CD4-positive, alpha-beta T cell treated with Interleukin-4 for 1 hour (primary cell): Measurements from ENCODE around the gene CCDC167.
"Not testable (repeated sequence)": the region's sequence is repeated elsewhere in the genome, so short reads cannot be mapped to it uniquely, and the experiment has no call there.

Source experiments
- DNase-seq, 2 donors: peaks; one replicate each; pipeline ENCODE4 v3.0.0-alpha.2; 2020 to 2022

Gene CCDC167

DNA sequence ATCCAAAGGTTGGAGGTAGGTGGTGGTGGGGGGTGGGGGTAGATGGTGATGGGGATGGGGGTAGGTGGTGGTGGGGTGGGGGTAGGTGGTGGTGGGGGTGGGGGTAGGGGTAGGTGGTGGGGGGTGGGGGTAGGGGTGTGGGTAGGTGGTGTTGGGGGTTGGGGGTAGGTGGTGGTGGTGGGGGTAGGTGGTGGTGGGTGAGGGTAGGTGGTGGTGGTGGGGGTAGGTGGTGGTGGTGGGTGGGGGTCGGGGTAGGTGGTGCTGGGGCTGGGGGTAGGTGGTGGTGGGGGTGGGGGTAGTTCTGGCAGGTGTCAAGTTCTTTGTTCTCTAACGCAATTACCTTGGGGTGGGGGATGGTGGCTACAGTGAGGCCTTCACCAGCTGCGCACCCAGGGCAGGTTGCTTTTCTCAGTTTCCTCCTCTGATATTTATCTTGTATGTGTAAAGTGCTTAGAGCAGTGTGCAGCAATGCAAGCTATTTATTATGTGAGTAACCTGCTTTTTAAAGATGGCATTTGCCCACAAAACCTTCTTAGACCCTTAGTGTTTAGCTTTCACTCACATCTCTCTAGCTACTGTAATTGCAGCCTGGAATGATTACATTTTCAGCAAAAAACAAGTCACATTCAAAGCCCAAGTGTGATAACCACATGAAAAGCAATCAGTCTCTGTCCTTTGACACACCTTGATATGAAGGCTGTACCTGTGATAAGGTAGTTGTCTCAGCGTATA lies 8.2 kb upstream of the CCDC167 start:
- DNase-seq = peak; percentile 55 to 64

DNA sequence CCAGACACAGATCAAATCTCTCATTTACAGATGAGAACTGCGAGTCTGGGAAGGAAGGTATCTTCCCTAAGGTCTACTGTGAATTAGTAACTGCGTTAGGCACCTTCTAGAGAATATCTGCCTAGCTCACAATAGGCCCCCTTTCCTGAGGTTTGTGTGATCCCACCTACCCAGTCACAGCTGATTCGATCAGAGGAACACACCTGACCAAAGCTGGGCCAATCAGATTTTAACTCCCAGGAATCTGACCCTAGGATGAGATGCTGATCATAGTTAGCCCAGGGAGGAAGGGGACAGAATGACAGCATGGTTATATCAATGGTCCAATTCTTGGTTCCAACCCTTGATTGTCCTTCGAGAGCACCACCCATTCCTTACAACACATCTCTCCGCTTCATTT lies 7.4 kb upstream of the CCDC167 start:
- DNase-seq = no peak

DNA sequence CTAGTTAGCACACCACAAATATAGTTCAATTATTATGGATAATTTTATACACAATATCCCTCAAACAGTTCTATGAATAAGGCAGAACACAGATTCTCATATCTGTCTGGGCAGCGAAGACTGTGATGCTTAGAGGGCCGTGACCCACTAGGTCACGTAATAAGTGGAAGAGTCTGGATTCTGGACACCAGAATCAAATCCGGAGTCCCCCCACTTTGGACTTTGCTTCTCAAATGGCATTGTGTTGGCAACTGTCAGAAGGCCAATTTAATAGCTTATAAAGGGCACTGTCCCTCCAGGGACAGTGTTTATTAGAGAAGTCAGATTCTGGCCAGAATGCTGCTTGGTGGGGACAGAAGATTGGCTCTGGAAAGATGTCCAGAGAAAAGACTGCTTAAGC lies 6.8 kb upstream of the CCDC167 start:
- no peak for DNase-seq

DNA sequence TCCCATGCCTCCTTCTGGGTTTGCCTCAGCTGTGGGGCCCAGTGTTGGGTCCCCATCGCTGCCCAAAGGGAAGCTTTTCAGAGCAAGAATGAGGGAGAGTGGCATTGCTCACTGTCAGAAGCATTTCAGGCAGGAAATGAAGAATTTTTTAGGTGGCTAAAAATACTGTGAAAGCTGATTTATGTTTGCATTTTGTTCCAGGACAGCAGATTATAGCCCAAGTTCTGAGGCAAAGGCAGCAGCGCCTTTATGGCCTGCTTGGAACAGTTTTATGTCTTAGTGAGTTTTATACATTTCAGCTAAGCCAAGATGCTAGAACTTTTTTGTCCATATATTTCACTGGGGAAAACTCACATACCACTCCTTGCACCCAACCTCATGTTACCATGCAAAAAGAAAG lies 4.3 kb upstream of the CCDC167 start:
- DNase-seq = no peak

DNA sequence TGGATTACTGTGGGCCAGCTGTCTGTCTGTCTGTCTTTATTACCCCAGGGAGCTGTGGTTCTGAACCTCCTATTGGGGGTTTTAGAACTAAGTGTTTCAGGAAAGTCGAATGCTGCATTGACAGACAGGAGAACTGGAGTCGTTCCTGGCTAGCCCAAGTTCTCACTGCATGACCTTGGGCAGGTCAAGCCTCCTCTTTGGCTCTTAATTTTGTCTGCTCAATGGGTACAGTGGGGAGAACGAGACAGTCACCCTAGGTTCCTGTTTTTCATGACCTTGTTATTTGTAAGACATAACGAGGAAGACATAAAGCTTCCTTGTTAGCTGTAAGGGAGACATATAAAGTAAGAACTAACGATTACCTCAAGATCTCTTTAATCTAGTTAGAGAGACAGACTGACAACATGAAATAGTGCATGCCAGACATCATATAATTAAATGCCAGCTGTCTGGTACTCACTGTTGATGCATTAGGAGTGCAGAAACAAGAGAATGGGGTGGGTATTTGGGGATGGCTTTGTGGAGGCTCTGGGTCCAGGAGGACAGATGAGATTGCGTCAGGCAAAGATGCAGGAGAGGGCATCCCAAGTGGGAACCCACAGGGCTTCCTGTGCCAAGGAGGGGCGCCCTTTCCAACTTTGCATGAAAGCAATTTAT lies 3.7 kb upstream of the CCDC167 start:
- no peak for DNase-seq

DNA sequence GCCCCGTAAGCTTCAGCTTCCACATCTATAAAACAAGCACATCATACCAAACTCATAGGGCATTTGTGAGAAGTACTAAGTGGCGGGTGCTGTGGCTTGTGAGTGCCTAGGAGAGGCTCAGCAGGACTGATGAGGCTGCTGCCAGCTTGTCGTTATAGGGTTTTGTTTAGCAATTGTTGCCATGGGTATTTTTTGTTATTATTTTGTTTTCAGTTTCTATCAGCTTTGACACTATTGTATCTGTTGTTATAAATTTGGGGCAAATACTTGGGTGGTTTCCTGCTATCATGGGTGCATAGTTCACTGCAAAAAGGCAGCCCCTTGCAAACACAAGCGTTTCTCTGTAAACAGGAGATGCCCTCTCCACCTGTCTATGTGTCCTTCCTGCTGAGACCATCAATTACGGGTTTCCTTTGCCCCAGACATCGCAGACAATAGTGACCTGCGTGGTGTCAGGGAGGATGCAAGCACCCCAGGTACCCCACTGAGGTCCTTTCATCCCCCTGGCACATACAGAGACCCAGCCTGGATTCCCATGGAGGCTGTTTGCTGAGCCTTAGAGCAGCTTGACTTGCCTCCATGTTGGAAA lies 3.1 kb upstream of the CCDC167 start:
- DNase-seq = peak; percentile 87 to 94

DNA sequence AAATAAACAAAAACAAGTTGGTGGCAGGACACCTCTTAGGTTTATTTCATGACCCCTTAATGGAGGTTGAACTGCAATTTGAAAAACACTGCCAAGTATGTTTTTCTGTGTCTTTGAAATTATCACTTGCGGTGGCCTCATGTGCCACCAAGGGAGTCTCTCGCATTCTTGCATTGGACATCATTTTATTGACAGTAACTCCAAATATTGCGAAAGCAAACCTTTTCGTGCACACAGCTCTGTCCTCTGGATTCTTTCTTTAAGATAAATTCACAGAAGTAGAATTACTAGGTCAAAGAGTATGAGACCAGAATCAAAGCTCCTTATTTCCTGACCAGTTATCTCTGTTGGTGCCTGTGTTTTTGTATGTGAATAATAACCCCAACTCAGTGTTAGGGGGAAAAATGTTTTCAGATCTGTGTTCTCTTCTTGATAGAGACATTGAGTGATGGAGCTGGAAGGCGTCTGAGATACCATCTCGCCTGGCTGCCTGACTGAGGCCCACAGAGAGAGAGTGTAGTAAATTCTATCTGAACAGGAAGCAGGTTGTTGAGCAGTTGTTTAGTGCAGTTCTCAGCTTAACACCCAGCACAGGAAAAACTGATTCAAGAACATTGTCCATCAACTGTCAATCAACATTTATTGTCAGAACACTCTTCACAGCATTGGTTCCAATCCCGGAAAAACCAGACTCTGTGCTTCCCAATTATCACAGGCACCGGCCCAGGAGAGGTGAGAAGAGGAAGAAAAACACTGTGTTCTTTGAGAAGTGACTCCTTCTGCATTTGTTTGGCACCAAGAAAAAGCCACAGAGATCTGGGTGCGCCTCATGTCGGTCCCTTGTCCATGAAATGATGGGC lies 2.2 kb upstream of the CCDC167 start:
- DNase-seq = peak; percentile 54 to 75

DNA sequence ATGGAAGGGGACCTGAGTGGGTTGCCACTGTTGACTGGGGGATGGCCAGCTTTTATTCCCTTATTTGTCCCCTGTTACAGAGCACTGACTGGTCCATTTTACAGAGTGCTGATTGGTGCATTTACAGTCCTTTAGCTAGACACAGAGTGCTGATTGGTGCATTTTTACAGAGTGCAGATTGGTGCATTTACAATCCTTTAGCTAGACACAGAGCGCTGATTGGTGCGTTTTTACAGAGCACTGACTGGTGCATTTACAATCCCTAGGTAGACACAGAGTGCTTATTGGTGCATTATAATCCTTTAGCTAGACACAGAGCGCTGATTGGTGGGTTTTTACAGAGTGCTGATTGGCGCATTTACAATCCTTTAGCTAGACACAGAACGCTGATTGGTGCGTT lies 1.2 kb upstream of the CCDC167 start:
- DNase-seq = not testable (repeated sequence)

DNA sequence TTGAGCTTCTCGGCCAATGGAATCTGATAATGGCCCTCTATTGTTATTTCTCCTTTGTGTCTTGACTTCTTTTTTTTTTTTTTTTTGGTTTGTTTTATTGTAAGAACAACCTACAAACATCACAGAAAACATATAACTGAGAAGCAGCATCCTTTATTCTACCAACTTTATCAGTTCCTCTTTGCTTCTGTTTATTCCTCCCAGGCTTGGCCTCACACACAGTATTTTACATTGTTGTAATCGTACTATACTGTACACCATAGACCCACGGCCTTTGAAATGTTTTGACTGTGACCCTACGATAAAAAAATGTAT lies 558 bp upstream of the CCDC167 start:
- DNase-seq = no peak

DNA sequence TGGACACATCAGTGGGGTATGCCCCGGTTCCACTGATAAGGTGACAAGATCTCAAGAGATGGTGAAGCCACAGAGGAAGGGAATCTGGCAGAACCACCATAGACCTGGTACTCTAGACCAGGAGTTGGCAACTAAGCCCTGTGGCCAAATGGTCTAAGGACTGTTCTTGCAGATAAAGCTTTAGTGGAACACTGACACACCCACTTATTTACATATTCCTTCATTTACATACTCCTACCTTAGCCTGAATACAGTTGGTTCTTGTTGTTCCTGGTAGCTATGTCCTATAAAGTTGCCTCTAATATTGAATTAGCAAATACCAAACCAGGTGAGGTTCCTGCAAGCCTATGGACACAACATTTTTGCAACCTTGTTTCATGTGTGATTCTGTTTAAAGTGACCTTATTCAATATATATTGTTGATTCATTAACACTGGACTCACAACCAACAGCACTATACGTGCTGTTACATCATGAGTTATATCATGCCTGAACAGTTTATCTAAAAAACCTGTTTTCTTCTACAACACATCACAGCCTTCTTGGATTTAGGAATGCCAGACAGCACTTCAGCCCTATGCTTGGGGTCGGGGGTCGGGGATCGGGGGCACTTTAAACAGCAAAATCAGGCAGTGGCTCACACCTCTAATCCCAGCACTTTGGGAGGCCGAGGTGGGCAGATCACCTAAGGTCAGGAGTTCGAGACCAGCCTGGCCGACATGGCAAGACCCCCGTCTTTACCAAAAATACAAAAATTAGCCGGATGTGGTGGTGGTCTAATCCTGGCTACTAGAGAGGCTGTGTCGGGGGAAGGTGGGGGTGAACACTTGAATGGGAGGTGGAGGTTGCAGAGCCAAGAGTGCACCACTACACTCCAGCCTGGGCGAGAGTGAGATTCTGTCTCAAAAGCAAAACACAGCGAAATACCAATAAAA lies 2.5 kb downstream of the CCDC167 start:
- DNase-seq = no peak

DNA sequence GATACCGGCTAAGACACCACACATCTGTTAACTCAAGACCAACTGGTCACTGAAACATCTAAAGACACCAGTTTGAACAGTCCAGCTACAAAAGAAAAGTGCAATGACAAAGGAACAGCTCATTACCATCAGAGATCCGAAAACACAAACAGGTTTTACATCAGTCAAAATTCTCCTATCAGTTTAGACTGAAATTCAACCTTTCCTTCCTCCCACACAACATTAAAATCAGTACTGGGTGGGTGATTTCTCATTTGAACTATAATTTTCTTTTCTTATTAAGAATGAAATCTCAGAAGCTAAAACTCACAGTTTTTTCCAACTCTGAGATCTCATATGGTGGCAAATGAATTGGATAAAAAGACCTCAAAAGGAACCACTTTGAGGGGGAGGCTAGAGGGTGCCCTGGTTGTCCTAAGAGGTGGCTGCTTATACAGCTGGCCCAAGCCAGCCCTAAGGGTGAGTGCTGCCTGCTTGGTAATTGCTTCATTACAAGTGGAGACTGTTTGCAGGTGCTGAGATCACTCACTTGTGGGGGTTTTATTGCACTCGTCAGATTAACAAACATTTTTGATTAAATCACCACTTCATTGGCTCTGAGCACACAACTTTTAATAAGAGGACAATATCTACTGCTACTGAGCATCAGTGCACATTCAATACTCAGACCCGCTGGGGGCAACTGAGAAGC lies 4.3 kb downstream of the CCDC167 start:
- no peak for DNase-seq

DNA sequence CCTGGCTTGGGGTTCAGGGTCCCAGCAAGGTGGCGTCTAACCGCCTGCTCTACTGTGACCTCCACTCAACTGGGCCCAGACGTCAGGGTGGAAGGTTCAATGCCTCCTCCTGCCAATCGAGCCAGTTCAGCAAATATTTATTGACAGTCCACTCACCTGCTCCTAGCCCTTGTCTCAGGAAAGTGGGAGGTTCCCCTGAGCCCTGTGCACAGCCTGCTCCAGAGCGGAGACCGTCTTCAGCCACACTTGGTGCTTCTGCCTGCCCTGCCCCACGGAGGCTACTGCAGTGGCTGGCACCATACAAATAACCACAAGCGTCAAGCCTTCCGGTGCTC lies 6.1 kb downstream of the CCDC167 start:
- DNase-seq = no peak

DNA sequence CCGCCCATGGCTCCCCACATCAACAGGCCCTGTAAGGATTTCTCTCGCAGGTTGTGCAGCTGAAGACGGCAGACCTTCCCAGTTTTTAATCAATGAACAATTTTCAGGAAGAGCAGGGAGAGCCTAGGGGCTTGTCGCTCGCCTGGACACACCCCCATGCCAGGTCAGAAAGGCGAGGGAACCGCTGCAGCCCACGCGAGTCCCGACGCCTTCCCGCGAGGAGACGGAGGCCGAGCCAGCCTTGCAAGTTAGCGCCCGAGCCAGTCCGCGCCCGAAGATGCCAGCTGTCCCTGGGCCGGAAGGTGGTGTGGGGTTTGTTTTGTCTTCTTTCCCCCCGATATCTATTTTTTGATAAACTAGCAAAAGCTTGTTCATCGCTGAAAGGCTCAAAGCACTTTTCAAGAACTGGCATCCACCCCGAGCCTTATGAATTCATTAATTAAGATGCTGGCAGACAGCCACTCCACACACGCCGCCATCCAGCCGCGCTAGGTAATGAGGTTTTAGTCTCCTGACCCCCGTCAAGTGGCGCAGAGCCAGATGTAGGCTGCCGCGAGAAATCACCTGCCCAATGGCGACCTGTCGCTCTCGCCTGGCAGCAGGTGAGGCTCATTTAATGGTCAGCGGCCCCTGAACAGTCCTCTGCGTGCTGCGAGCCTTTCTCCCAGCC lies 6.6 kb downstream of the CCDC167 start:
- no peak for DNase-seq

DNA sequence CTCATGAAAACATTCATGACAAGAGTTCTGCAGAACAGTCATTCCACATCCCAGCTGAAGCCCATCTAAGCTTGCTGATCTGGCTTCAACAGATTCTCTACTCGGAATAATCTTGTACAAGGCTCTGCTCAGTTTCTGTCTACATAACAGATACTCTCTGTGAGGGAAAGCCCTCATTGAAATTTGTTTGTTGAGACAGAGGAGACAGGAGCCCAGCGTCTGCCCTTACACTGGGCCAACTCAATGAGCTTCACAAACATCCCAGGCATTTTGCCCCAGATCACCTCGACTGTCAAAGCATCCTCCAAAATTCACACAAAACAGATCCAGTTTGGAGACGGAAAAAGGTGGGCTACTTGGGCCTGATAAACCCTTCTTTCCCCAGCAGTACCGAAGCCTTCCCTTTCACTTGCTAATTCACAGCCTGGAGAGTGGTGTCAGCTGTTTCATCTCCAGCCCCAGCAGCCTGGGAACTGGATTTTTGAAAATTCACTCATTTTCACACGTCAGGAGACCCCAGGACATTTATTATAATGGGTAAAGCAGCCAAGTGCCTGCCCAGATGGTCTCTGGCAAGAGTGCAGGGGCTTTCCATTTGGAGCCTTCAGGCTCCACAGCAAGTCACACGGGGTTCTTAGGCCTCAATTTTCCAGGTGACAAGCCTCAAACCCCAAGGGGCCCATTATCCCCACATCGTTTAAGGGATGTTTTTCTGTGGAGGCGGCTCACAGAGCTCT lies 7.3 kb downstream of the CCDC167 start:
- no peak for DNase-seq

DNA sequence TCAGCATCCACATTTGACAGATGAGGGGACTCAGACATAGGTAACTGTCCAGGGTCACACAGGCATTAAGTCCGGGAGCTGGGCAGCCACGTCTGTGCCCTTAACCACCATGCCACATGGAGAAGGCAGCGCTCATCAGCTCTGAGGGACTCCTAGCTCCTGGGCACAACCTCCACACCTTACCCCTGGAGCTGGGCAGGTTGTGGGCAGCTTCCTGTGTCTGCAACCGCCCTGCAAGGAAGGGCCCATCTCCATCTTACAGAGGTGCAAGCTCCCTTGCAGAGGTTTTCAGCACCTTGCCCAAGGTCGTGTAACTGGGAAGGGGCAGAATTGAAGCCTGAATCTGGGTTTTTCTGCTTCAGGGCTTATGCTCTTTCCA lies 7.9 kb downstream of the CCDC167 start:
- DNase-seq = no peak

DNA sequence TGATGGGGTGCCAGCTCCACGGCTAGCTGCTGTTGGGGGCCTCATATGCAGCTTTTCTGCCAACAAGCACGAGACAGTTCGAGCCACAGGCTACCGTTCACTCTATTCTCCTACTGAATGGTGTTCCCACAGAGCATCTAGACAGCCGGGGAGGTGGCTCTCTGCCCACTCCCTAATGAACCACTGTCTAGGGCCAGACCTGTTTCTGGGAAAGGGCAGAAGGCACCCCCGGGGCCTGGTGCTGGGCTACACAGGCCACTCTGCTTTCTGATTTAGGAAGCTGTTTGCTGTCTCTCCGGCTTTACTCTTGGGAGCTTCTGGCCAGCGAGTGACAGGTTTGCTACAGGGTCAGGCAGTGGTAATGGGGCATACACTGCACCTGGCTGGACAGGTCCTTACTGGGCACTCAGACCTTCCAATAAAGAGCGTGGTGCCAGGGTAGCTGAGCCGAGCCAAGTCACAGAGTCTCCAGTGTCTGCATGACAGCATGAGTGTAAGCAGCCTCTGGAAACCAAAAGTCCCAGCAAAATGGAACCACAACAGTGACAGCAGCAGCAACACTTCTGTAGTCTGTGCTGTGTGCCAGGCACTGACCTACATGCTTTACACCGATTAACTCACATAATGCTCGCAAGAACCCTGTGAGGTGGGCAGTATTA lies 8.4 kb downstream of the CCDC167 start:
- no peak for DNase-seq

DNA sequence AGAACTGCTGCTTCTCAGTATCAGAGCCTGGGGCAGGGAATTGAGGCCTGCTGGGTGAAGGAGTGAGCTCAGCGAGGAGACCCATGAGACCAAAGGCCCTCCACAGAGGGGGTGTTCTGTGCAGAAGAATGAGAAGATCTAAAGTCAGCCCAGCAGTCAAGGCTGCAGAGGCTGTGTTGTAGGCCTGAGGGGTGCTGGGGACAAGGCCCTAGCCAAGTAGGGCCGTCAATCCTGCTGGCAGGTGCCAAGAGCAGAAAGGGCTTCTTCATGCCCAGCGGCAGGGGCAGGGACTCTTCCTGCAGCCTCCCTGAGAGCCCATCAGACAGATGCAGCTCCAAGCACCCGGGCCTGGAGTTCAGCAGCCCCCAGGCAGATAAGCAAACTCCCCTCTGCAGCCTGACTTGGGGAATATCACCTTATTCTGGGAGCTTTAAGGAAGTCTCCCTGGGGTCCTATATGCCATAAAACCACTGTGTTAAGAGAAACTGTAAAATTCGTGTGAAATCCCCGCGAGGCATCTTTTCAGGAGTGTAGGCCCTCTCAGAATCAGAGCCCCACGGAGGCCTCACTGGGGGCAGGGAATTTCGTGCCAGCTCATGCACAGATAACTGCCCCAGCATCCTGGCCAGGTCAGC lies 9.0 kb downstream of the CCDC167 start:
- DNase-seq = no peak

DNA sequence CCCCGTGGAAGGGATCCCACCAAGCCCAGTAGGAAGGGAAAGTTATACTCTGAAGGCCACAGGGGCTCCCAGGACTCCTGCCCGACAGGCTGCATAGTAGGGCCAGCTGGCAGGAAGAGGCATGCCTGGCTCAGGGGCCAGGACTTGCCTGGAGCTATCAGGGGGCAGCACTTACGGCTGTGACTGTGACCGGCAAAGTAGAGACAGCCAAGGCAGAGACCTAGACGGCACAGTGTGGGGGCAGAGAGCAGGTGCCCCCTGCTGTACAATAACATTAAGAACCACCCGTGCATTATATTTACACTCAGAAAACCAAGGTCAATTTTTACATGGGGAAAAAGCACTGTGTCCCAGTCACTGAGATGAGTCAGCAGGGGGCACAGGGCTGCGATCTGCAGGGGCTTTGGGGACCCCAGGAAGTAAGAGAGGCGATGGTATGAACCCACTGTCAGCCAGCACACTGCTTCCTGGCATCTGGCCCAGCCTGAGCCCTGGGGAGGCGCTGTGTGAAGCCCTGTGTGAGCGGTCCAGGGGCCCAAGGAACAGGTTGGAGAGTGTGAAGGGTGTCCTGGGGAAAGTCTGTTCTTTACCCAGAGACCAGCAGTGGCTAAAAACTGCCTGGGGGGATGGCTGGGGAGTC lies 9.9 kb downstream of the CCDC167 start:
- DNase-seq = peak in 1 of 2 donors; percentile 40

DNA sequence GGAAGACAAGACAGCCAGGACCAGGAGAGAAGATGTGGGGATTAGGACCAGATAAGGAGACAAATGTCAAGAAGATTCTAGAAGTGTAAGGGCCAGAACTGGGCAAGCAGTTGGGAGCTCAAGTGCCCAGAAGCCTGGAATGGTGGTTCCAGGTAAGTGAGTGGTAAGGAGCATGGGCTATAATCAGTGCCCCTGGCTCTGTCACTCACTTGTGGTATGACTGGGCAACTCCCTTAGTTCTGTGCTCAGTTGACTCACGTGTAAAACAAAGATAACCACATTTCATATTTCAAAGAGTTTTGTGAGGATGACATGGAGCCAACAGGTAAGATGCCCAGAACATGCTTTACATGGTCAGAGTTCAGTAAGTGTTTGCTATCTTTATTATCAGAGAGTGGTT lies 11.2 kb downstream of the CCDC167 start:
- no peak for DNase-seq
